Smooth muscle cell (in vitro differentiated cells): Measurements from ENCODE around the gene IFT88. TPM values are rescaled to one million over a fixed set of nuclear protein-coding genes. Genes with fewer than 3 reads are reported as not detected.

Experiments used
- DNase-seq: peaks from one replicate; lab custom pipeline; 2025; ENCODE audit not compliant: unreplicated experiment; lab: John Stamatoyannopoulos, UW
- H2AFZ ChIP-seq: fragments of 200-600 bp; sonication (generic); 2 replicates; pipeline ENCODE4 v1.6.0; 2016; ENCODE audit warnings: antibody characterized with exemption, low read depth, mild to moderate bottlenecking
- H3F3A ChIP-seq: fragments of 200-600 bp; sonication (generic); 2 replicates; pipeline ENCODE4 v1.6.0; 2017; ENCODE audit warnings: antibody characterized with exemption, low read depth
- H3K27ac ChIP-seq: fragments of 200-600 bp; sonication (generic); 2 replicates; pipeline ENCODE4 v1.5.1; 2016; ENCODE audit warnings: low read depth, mild to moderate bottlenecking
- H3K27me3 ChIP-seq: fragments of 200-600 bp; sonication (generic); 2 replicates; pipeline ENCODE4 v1.6.1; 2016; ENCODE audit warnings: low read depth, mild to moderate bottlenecking
- H3K36me3 ChIP-seq: fragments of 200-600 bp; sonication (generic); 2 replicates; pipeline ENCODE4 v1.5.1; 2016; ENCODE audit warnings: low read depth
- H3K4me1 ChIP-seq: fragments of 200-600 bp; sonication (generic); 2 replicates; pipeline ENCODE4 v1.5.1; 2016; ENCODE audit warnings: low read depth
- H3K4me2 ChIP-seq: fragments of 200-600 bp; sonication (generic); 2 replicates; pipeline ENCODE4 v1.6.0; 2016; ENCODE audit warnings: mild to moderate bottlenecking
- H3K4me3 ChIP-seq: fragments of 200-600 bp; sonication (generic); 2 replicates; pipeline ENCODE4 v1.5.1; 2016; ENCODE audit warnings: mild to moderate bottlenecking
- H3K79me2 ChIP-seq: fragments of 200-600 bp; sonication (generic); 2 replicates; pipeline ENCODE4 v1.6.0; 2016; ENCODE audit warnings: low read depth, mild to moderate bottlenecking
- H3K9ac ChIP-seq: fragments of 200-600 bp; sonication (generic); 2 replicates; pipeline ENCODE4 v1.6.0; 2016; ENCODE audit warnings: low read depth
- H3K9me3 ChIP-seq: fragments of 200-600 bp; sonication (generic); replicated peaks from 2 replicates; pipeline ENCODE4 v1.5.1; 2016; ENCODE audit warnings: low read depth
- H4K20me1 ChIP-seq: fragments of 200-600 bp; sonication (generic); 2 replicates; pipeline ENCODE4 v1.6.0; 2016; ENCODE audit warnings: low read depth
- WGBS: methylation state at CpG from one replicate; pipeline ENCODE4 v1.1.7; 2016; ENCODE audit warnings: low lambda C conversion rate; 5-methylcytosine and 5-hydroxymethylcytosine counted together
- polyA plus RNA-seq: library from polyadenylated mRNA; unstranded; fragments of >200 nt; fragmentation: Nextera tagmentation; extraction: Ambion mirVana; gene quantifications from 2 replicates; pipeline ENCODE4 v1.2.1, GENCODE V29; 2016
- total RNA-seq: library from RNA; depleted of rRNA; stranded (reverse); fragments of >200 nt; gene quantifications from 2 replicates; pipeline ENCODE4 v1.2.3, GENCODE V29; 2014
- TF ChIP-seq, protein P1 (sequence below): fragments of 200-600 bp; sonication (generic); IDR thresholded peaks from 2 replicates; pipeline ENCODE4 v1.5.1; 2017; ENCODE audit warnings: borderline replicate concordance, mild to moderate bottlenecking, antibody characterized with exemption; ENCODE audit not compliant: insufficient read depth, poor library complexity, severe bottlenecking

Gene IFT88
- total and polyA plus RNA-seq, 2 experiments from 2014 or later = 9.0 to 13.4 TPM

DNA sequence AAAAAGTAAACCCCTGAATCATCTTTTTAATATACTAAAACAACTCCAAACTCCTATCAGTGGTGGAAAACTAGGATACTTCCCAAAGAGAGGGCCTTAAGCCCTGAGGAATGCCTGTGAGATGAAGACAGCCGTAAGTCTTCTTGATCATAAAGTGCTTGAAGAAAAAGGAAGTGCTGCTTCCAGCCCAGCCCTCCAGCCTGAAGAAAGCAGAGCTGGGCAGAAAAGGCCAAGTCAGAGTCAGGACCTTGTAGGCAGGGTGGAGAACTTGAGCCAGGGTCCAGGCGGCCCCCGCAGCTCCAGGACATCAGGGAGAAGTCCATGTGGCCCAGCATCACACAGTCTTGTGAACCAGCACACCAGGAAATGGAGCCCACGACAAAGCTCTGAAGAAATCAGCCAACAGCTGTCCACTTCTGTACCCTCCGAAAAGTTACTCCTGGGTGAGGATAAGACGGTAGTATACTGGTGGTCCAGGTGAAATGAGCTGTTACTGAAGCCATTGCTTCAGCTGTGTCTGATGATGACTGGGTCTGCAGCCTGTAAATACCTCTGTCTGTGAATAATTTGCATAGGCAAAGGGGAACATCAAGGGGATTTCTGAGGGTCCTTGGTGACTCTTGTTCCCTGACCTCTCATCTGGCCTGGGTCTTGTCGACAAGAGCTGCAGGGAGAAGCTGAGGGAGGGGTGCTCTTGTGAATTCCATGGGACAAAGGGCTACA lies 22.6 kb upstream of the IFT88 start:
- H3K79me2 ChIP-seq = no peaks in the 10 kb centered on the region
- 77% methylated on average over 7 of the region's 7 CpGs for WGBS
- TF ChIP-seq, protein P1, sequence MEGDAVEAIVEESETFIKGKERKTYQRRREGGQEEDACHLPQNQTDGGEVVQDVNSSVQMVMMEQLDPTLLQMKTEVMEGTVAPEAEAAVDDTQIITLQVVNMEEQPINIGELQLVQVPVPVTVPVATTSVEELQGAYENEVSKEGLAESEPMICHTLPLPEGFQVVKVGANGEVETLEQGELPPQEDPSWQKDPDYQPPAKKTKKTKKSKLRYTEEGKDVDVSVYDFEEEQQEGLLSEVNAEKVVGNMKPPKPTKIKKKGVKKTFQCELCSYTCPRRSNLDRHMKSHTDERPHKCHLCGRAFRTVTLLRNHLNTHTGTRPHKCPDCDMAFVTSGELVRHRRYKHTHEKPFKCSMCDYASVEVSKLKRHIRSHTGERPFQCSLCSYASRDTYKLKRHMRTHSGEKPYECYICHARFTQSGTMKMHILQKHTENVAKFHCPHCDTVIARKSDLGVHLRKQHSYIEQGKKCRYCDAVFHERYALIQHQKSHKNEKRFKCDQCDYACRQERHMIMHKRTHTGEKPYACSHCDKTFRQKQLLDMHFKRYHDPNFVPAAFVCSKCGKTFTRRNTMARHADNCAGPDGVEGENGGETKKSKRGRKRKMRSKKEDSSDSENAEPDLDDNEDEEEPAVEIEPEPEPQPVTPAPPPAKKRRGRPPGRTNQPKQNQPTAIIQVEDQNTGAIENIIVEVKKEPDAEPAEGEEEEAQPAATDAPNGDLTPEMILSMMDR = no peak
- H4K20me1 ChIP-seq = no peaks in the 10 kb centered on the region
- H3F3A ChIP-seq = no peaks in the 10 kb centered on the region
- no peaks in the 10 kb centered on the region for H3K9me3 ChIP-seq
- no peaks in the 10 kb centered on the region for H3K27me3 ChIP-seq
- H2AFZ ChIP-seq = peak overlapping the region; percentile 3
- no peak overlapping the region for H3K4me2 ChIP-seq
- H3K9ac ChIP-seq = no peak overlapping the region
- H3K4me1 ChIP-seq = no peaks in the 10 kb centered on the region
- H3K27ac ChIP-seq = no peak overlapping the region
- no peaks in the 10 kb centered on the region for H3K36me3 ChIP-seq
- H3K4me3 ChIP-seq = no peak overlapping the region
- DNase-seq = no peak

DNA sequence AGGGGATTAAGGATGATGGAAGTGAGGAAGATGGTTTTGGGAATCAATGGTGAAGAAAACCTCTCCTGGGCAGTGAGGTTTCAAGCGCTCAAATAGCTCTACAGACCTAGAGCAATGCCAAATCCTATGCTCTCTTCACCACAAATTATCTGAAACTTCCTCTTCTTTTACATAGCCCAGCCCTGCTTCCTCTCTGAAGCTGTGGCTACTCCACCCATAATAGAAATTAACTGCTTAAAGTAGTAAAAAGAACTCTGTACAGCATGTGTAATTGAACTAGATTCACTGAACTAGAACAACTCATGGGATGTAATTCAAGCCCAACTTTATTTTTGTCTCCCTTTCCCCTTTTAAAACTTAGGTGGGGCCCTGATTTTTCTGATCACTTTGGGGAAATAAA lies 20.4 kb upstream of the IFT88 start:
- H3K4me1 ChIP-seq = no peaks in the 10 kb centered on the region
- H3K9ac ChIP-seq = no peak overlapping the region
- no peaks in the 10 kb centered on the region for H3F3A ChIP-seq
- H3K4me3 ChIP-seq = no peak overlapping the region
- H4K20me1 ChIP-seq = no peaks in the 10 kb centered on the region
- no peaks in the 10 kb centered on the region for H3K79me2 ChIP-seq
- H3K27ac ChIP-seq = no peak overlapping the region
- DNase-seq = no peak
- H3K4me2 ChIP-seq = no peak overlapping the region
- no peak overlapping the region for H2AFZ ChIP-seq
- no peaks in the 10 kb centered on the region for H3K9me3 ChIP-seq
- H3K36me3 ChIP-seq = no peaks in the 10 kb centered on the region
- WGBS = 95% methylated on average over 1 of the region's 1 CpG
- TF ChIP-seq, protein P1 = no peak
- H3K27me3 ChIP-seq = no peaks in the 10 kb centered on the region

DNA sequence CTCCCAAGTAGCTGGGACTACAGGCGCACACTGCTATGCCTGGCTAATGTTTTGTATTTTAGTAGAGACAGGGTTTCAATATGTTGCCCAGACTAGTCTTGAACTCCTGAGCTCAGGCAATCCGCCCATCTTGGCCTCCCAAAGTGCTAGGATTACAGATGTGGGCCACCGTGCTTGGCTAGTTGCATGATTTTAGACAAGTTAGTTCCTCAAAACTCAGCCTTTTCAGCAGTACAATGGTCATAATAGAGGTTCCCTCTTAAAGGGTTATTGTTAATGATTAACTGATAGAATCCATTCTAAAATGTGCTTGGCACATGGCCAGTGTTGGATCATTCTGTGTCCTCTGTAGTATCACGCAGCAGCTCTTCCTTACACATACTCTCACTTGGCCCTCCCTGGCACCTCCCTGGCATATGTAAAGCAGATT lies 19.5 kb upstream of the IFT88 start:
- H3K79me2 ChIP-seq = no peaks in the 10 kb centered on the region
- H2AFZ ChIP-seq = no peak overlapping the region
- H3K27me3 ChIP-seq = no peaks in the 10 kb centered on the region
- no peak overlapping the region for H3K9ac ChIP-seq
- no peaks in the 10 kb centered on the region for H3K9me3 ChIP-seq
- no peak overlapping the region for H3K4me2 ChIP-seq
- DNase-seq = no peak
- no peaks in the 10 kb centered on the region for H3F3A ChIP-seq
- H3K4me1 ChIP-seq = no peaks in the 10 kb centered on the region
- TF ChIP-seq, protein P1 = no peak
- H3K4me3 ChIP-seq = no peak overlapping the region
- H3K36me3 ChIP-seq = no peaks in the 10 kb centered on the region
- H4K20me1 ChIP-seq = no peaks in the 10 kb centered on the region
- H3K27ac ChIP-seq = no peak overlapping the region
- WGBS = 91% methylated on average over 4 of the region's 4 CpGs

DNA sequence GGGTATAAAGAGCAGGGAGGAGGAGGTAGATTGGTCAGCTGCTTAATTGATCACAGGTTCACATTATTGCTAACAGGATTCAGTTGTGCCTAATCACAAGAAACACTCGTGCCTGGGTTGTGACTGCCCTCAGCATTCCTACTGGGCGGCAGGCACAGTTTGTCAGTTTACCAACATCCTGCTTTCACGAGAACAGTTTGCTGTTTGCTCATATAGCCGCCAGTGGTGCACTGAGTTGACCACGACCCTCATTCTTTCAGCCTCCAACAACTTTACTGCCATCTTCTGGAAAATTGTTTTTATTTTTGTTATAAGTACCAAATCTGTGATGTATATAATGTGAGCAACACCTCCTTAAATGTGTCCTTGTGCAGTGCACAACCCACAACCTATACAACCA lies 16.2 kb upstream of the IFT88 start:
- TF ChIP-seq, protein P1 = no peak
- no peak overlapping the region for H2AFZ ChIP-seq
- H3K79me2 ChIP-seq = no peaks in the 10 kb centered on the region
- no peaks in the 10 kb centered on the region for H4K20me1 ChIP-seq
- no peak overlapping the region for H3K9ac ChIP-seq
- no peaks in the 10 kb centered on the region for H3F3A ChIP-seq
- no peak overlapping the region for H3K4me2 ChIP-seq
- no peaks in the 10 kb centered on the region for H3K4me1 ChIP-seq
- no peaks in the 10 kb centered on the region for H3K27me3 ChIP-seq
- DNase-seq = no peak
- H3K9me3 ChIP-seq = no peaks in the 10 kb centered on the region
- no peak overlapping the region for H3K27ac ChIP-seq
- no peak overlapping the region for H3K4me3 ChIP-seq
- 57% methylated on average over 5 of the region's 5 CpGs for WGBS
- H3K36me3 ChIP-seq = no peaks in the 10 kb centered on the region
